Type B pancreatic cell (in vitro differentiated cells): ENCODE results near the gene USP24. TPM values are rescaled to one million over a fixed set of nuclear protein-coding genes. Genes with fewer than 3 reads are reported as not detected.

Experiments
- DNase-seq: peaks from one replicate; pipeline ENCODE4 v3.0.0; 2021; ENCODE audit warnings: mixed read lengths; ENCODE audit not compliant: unreplicated experiment; ENCODE audit errors: extremely low spot score
- H3K27ac Mint-ChIP-seq: 2 replicates; pipeline ENCODE4 v1.8.0; 2021; ENCODE audit warnings: mild to moderate bottlenecking, mixed read lengths
- H3K27me3 Mint-ChIP-seq: 2 replicates; pipeline ENCODE4 v1.8.0; 2021; ENCODE audit warnings: mixed read lengths
- H3K36me3 Mint-ChIP-seq: 2 replicates; pipeline ENCODE4 v1.8.0; 2021; ENCODE audit warnings: mixed read lengths
- H3K4me1 Mint-ChIP-seq: one replicate; pipeline ENCODE4 v1.8.0; 2021; ENCODE audit warnings: mixed read lengths; ENCODE audit not compliant: unreplicated experiment
- H3K4me3 Mint-ChIP-seq: 2 replicates; pipeline ENCODE4 v1.8.0; 2021; ENCODE audit warnings: mild to moderate bottlenecking, mixed read lengths
- H3K9me3 Mint-ChIP-seq: 2 replicates; pipeline ENCODE4 v1.8.0; 2021; ENCODE audit warnings: mixed read lengths
- total RNA-seq: library from RNA; stranded (reverse); gene quantifications from 2 replicates; pipeline ENCODE4 v1.2.1, GENCODE V29; 2021; ENCODE audit warnings: low replicate concordance
- TF ChIP-seq, protein P1 (sequence below): fragments of 200-600 bp; sonication (generic); conservative IDR thresholded peaks from 2 replicates; pipeline ENCODE4 v1.5.0; 2021; ENCODE audit warnings: antibody characterized with exemption, mild to moderate bottlenecking

USP24 gene
- total RNA-seq, 1 donor from 2014 or later, result 44.5 TPM

DNA sequence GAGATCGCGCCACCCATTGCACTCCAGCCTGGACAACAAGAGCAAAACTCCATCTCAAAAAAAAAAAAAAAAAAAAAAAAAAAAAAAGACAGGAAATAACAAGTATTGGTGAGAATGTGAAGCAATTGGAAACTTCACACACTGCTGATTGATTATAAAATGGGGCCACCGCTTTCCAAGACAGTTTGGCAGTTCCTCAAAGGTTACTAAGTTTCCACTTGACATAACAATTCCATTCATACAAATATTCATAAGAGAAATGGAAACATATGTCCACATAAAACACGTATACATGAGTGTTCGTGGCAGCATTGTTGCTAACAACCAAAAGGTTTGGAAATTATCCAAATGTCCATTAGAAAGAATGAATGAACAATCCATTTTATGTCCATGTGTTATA, 26.3 kb downstream of the USP24 start:
- DNase-seq, result no peak
- TF ChIP-seq, protein P1, sequence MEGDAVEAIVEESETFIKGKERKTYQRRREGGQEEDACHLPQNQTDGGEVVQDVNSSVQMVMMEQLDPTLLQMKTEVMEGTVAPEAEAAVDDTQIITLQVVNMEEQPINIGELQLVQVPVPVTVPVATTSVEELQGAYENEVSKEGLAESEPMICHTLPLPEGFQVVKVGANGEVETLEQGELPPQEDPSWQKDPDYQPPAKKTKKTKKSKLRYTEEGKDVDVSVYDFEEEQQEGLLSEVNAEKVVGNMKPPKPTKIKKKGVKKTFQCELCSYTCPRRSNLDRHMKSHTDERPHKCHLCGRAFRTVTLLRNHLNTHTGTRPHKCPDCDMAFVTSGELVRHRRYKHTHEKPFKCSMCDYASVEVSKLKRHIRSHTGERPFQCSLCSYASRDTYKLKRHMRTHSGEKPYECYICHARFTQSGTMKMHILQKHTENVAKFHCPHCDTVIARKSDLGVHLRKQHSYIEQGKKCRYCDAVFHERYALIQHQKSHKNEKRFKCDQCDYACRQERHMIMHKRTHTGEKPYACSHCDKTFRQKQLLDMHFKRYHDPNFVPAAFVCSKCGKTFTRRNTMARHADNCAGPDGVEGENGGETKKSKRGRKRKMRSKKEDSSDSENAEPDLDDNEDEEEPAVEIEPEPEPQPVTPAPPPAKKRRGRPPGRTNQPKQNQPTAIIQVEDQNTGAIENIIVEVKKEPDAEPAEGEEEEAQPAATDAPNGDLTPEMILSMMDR, result no peak
- Mint-ChIP-seq H3K4me3 (no peak overlapping the region), H3K4me1 (no peaks in the 10 kb centered on the region), H3K9me3 (peaks cover 16% of the 10 kb centered on the region), H3K27ac (no peak overlapping the region), H3K36me3 (peaks cover 29% of the 10 kb centered on the region), H3K27me3 (no peaks in the 10 kb centered on the region)

DNA sequence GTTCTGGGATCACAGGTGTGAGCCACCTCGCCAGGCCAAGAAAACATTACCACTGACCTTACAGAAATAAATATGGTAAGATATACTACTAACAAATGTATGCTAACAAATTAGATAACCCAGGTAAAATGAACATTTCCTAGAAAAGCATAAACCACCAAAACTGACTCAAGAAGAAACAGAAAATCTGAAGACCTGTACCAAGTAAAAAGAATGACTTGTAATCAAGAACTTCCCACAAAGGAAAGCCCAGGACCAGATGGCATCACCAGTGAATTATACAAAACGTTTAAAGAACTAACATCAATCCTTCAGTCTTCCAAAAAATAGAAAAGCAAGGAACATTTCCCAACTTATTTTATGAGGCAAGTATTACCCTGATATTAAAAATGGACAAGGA, 29.3 kb downstream of the USP24 start:
- no peak for DNase-seq
- TF ChIP-seq, protein P1, result no peak
- Mint-ChIP-seq H3K27me3 (no peaks in the 10 kb centered on the region), H3K9me3 (peaks cover 21% of the 10 kb centered on the region), H3K4me1 (no peaks in the 10 kb centered on the region), H3K36me3 (peaks cover 41% of the 10 kb centered on the region), H3K27ac (no peak overlapping the region), H3K4me3 (no peak overlapping the region)

DNA sequence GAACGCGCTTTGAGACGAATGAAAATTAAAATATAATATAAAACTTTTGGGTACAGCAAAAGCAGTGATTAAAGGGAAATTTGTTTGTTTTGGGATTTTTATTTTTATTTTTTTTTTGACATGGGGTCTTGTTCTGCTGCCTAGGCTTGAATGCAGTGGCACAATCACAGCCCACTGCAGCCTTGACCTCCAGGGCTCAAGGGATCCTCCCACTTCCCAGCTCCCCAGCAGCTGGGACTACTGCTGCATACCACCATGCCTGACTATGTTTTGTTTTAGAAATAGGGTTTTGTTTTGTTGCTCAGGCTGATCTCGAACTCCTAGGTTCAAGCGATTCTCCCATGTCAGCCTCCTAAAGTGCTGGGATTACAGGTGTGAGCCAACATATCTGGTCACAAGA, 30.3 kb downstream of the USP24 start:
- peaks cover 23% of the 10 kb centered on the region for H3K9me3 Mint-ChIP-seq
- peaks cover 48% of the 10 kb centered on the region for H3K36me3 Mint-ChIP-seq
- TF ChIP-seq, protein P1, result no peak
- H3K4me3 Mint-ChIP-seq, result no peak overlapping the region
- no peak for DNase-seq
- H3K27me3 Mint-ChIP-seq, result no peaks in the 10 kb centered on the region
- no peaks in the 10 kb centered on the region for H3K4me1 Mint-ChIP-seq
- H3K27ac Mint-ChIP-seq, result no peak overlapping the region

DNA sequence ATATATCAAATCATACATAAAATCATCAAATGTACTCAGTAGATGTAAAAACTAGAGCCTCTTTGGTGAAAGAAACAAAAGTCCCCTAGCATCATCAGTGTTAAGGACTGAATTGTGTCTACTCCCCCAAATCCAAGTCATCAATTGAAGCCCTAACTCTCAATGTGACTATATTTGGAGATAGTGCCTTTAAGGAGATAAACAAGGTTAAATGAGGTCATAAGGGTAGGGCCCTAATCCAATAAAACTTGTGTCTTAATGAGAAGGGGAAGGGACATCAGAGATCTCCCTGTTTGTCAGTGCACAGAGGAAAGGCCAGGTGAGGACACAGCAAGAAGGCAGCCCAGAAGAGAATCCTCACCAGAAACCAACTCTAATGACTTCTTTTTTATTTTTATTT, 33.5 kb downstream of the USP24 start:
- Mint-ChIP-seq H3K9me3 (peaks cover 35% of the 10 kb centered on the region), H3K27ac (no peak overlapping the region), H3K4me3 (no peak overlapping the region), H3K4me1 (no peaks in the 10 kb centered on the region), H3K27me3 (no peaks in the 10 kb centered on the region), H3K36me3 (peaks cover 54% of the 10 kb centered on the region)
- DNase-seq, result no peak
- TF ChIP-seq, protein P1, result no peak

DNA sequence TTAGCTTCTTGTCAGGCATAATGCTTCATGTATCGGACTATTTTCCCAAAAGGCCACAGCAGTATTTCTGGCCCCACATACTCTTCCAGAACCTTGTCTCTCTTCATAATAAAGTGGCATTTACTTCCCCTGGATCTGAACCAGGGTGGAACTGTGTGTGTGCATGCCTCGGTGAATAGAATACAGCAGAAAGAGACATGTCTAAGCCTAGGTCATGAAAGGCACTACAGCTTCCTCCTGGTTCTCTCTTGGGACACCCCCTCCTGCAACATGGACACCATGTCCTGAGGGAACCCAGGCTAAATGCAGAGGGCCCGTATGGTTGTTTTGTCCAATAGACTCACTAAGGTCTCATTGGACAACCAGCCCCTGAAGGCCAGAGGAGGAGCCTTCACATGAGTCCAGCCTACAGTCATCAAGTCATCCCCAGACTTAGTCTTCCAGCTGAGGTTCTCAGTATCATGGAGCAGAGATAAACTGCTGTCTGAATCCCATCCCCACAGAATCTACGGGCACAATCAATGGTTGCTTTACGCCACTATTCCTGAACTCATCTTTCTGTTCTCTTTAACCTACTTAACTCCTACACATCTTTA, 35.0 kb downstream of the USP24 start:
- no peak overlapping the region for H3K4me3 Mint-ChIP-seq
- no peaks in the 10 kb centered on the region for H3K27me3 Mint-ChIP-seq
- H3K4me1 Mint-ChIP-seq, result no peaks in the 10 kb centered on the region
- TF ChIP-seq, protein P1, result no peak
- H3K9me3 Mint-ChIP-seq, result peaks cover 25% of the 10 kb centered on the region
- H3K27ac Mint-ChIP-seq, result no peak overlapping the region
- no peak for DNase-seq
- H3K36me3 Mint-ChIP-seq, result peaks cover 43% of the 10 kb centered on the region
